Neuronal stem cell (in vitro differentiated cells): Measurements from ENCODE around the gene SPIRE2.
"Not testable (repeated sequence)": the region's sequence is repeated elsewhere in the genome, so short reads cannot be mapped to it uniquely, and the experiment has no call there.

Experiments used
- DNase-seq: peaks from one replicate; pipeline ENCODE4 v3.0.0-alpha.2; 2013; ENCODE audit warnings: low spot score
- H2AFZ ChIP-seq: one replicate; pipeline ENCODE4 v1.6.1; 2013; ENCODE audit warnings: mild to moderate bottlenecking, low read length, inconsistent platforms
- H2AK5ac ChIP-seq: 2 replicates; pipeline ENCODE4 v1.6.1; 2013; ENCODE audit warnings: low read depth, mild to moderate bottlenecking, inconsistent platforms, low read length, moderate library complexity, mixed read lengths
- H2BK120ac ChIP-seq: 2 replicates; pipeline ENCODE4 v1.6.1; 2013; ENCODE audit warnings: low read depth, mild to moderate bottlenecking, inconsistent platforms, low read length, moderate library complexity, mixed read lengths
- H2BK12ac ChIP-seq: one replicate; pipeline ENCODE4 v1.6.1; 2013; ENCODE audit warnings: low read length, inconsistent platforms
- H2BK15ac ChIP-seq: 2 replicates; pipeline ENCODE4 v1.6.1; 2013; ENCODE audit warnings: mild to moderate bottlenecking, low read length, inconsistent platforms, mixed read lengths
- H2BK5ac ChIP-seq: one replicate; pipeline ENCODE4 v1.6.1; 2013; ENCODE audit warnings: inconsistent platforms, mild to moderate bottlenecking, low read length, moderate library complexity
- H3K14ac ChIP-seq: one replicate; pipeline ENCODE4 v1.6.1; 2013; ENCODE audit warnings: low read length, inconsistent platforms
- H3K18ac ChIP-seq: 2 replicates; pipeline ENCODE4 v1.6.1; 2013; ENCODE audit warnings: low read length, inconsistent platforms
- H3K23ac ChIP-seq: 2 replicates; pipeline ENCODE4 v1.6.1; 2013; ENCODE audit warnings: low read depth, mild to moderate bottlenecking, mixed read lengths, low read length, inconsistent platforms; ENCODE audit not compliant: poor library complexity
- H3K27ac ChIP-seq: replicated peaks from 3 replicates; pipeline ENCODE4 v1.5.1; 2013; ENCODE audit warnings: low read length, inconsistent platforms
- H3K27me3 ChIP-seq, 3 experiments: 2 replicates each; pipeline ENCODE4 v1.6.1; 2013; ENCODE audit warnings: low read length in 3 of 3, mild to moderate bottlenecking in 2 of 3, inconsistent platforms in 1 of 3, low read depth in 1 of 3, mixed read lengths in 1 of 3, moderate library complexity in 1 of 3; ENCODE audit not compliant: control insufficient read depth in 3 of 3, insufficient read depth in 3 of 3
- H3K36me3 ChIP-seq, 2 donors: replicated peaks in 1 of 2; 2 replicates each; pipeline ENCODE4 v1.6.1; 2013; ENCODE audit warnings: low read length in 2 of 2; ENCODE audit not compliant: control insufficient read depth in 2 of 2, insufficient read depth in 2 of 2
- H3K4ac ChIP-seq: 2 replicates; pipeline ENCODE4 v1.6.1; 2013; ENCODE audit warnings: inconsistent platforms, mild to moderate bottlenecking, low read length, moderate library complexity
- H3K4me1 ChIP-seq, 2 donors: 1 replicate in 1 of 2; 2 replicates in 1 of 2; pipeline ENCODE4 v1.6.1; 2013; ENCODE audit warnings: low read length in 2 of 2, low read depth in 1 of 2; ENCODE audit not compliant: control insufficient read depth in 2 of 2, insufficient read depth in 1 of 2
- H3K4me2 ChIP-seq: one replicate; pipeline ENCODE4 v1.6.1; 2013; ENCODE audit warnings: mild to moderate bottlenecking, low read length, inconsistent platforms; ENCODE audit not compliant: insufficient read depth, poor library complexity, severe bottlenecking
- H3K4me3 ChIP-seq, 2 donors: 2 replicates each; pipeline ENCODE4 v1.5.1; 2013; ENCODE audit warnings: low read length in 2 of 2, mild to moderate bottlenecking in 2 of 2, inconsistent platforms in 1 of 2, moderate library complexity in 1 of 2
- H3K79me1 ChIP-seq: one replicate; pipeline ENCODE4 v1.6.1; 2013; ENCODE audit warnings: low read depth, mild to moderate bottlenecking, inconsistent platforms, low read length, moderate library complexity
- H3K9ac ChIP-seq: one replicate; pipeline ENCODE4 v1.6.1; 2013; ENCODE audit warnings: mild to moderate bottlenecking, low read depth, low read length, inconsistent platforms; ENCODE audit not compliant: poor library complexity
- H3K9me3 ChIP-seq, 2 donors: replicated peaks in 1 of 2; 2 replicates each; pipeline versions ENCODE3 to v1.6.1; 2013; ENCODE audit warnings: low read length in 2 of 2, mild to moderate bottlenecking in 2 of 2, inconsistent platforms in 1 of 2, low read depth in 1 of 2, mixed read lengths in 1 of 2, moderate library complexity in 1 of 2; ENCODE audit not compliant: control insufficient read depth in 2 of 2, insufficient read depth in 1 of 2
- H4K8ac ChIP-seq: one replicate; pipeline ENCODE4 v1.6.1; 2013; ENCODE audit warnings: low read depth, mild to moderate bottlenecking, inconsistent platforms, low read length, moderate library complexity
- H4K91ac ChIP-seq: one replicate; pipeline ENCODE4 v1.6.1; 2013; ENCODE audit warnings: low read length, low read depth, mild to moderate bottlenecking, inconsistent platforms; ENCODE audit not compliant: poor library complexity
- WGBS, 2 donors: extraction: QIAGEN DNeasy Blood & Tissue Kit; methylation state at CpG; one replicate each; pipeline ENCODE4 v1.1.7; 2013; ENCODE audit warnings: missing lambda C conversion rate in 2 of 2, mixed read lengths in 1 of 2; ENCODE audit not compliant: insufficient read length in 2 of 2, insufficient replicate concordance in 1 of 2; ENCODE audit errors: extremely low coverage in 2 of 2; 5-methylcytosine and 5-hydroxymethylcytosine counted together

SPIRE2 gene

GRCh38 chr16:89829630-89830437, 1.6 kb downstream of the SPIRE2 start:
- DNase-seq: no peak
- Histone ChIP-seq H3K79me1 (peaks cover 2% of the 10 kb centered on the region), H3K4me1 (peaks cover 4 to 13% of the 10 kb centered on the region in 2 donors), H2BK15ac (no peak overlapping the region), H2BK5ac (no peak overlapping the region), H4K8ac (no peak overlapping the region), H2AFZ (no peak overlapping the region), H2BK12ac (no peak overlapping the region), H3K4ac (no peak overlapping the region), H3K9me3 (peaks cover 3 to 5% of the 10 kb centered on the region in 2 donors), H3K27ac (no peak overlapping the region), H3K27me3 (no peaks in the 10 kb centered on the region), H4K91ac (no peak overlapping the region), H3K4me3 (peak overlapping the region; percentile 46 to 75), H3K23ac (peak overlapping the region; percentile 61), H3K4me2 (no peak overlapping the region), H3K36me3 (peaks cover 2 to 16% of the 10 kb centered on the region in 2 donors), H2BK120ac (no peak overlapping the region), H3K18ac (peak overlapping the region; percentile 17), H3K9ac (peak overlapping the region; percentile 21), H3K14ac (no peak overlapping the region), H2AK5ac (no peak overlapping the region)
- no CpG with 5 or more reads among the region's 17 CpGs for WGBS, 2 donors

- H3K27ac ChIP-seq: no peak overlapping the region
- H2BK5ac ChIP-seq: no peak overlapping the region
- no peak overlapping the region for H4K8ac ChIP-seq
- no peak overlapping the region for H4K91ac ChIP-seq
- H2AK5ac ChIP-seq: no peak overlapping the region
- H3K79me1 ChIP-seq: peaks cover 2% of the 10 kb centered on the region
- H3K9ac ChIP-seq: peak overlapping the region; percentile 16
- WGBS, 2 donors: no CpG with 5 or more reads among the region's 25 CpGs
- H3K14ac ChIP-seq: peak overlapping the region; percentile 21
- H3K27me3 ChIP-seq: no peaks in the 10 kb centered on the region
- DNase-seq: no peak
- H2BK12ac ChIP-seq: no peak overlapping the region
- H2AFZ ChIP-seq: no peak overlapping the region
- H2BK15ac ChIP-seq: no peak overlapping the region
- H3K18ac ChIP-seq: no peak overlapping the region
- H3K4ac ChIP-seq: no peak overlapping the region
- no peak overlapping the region for H2BK120ac ChIP-seq
- peak overlapping the region; percentile 73 for H3K23ac ChIP-seq
- H3K36me3 ChIP-seq: peaks cover 4 to 29% of the 10 kb centered on the region in 2 donors
- no peak overlapping the region for H3K4me3 ChIP-seq
- H3K4me1 ChIP-seq: peaks cover 4 to 13% of the 10 kb centered on the region in 2 donors
- H3K4me2 ChIP-seq: no peak overlapping the region
- H3K9me3 ChIP-seq: peaks cover 7 to 8% of the 10 kb centered on the region in 2 donors
These were observed 3.6 kb downstream of the SPIRE2 start for GRCh38 chr16:89831810-89832328.

- not testable (repeated sequence) for H2BK5ac ChIP-seq, DNase-seq, H3K27me3 ChIP-seq, H3K27ac ChIP-seq, H3K9me3 ChIP-seq, H3K79me1 ChIP-seq, H3K4me1 ChIP-seq, H2AFZ ChIP-seq, H3K9ac ChIP-seq, H4K91ac ChIP-seq, H2BK120ac ChIP-seq, H3K4me2 ChIP-seq, H2AK5ac ChIP-seq, H2BK12ac ChIP-seq, H3K14ac ChIP-seq, H3K4ac ChIP-seq, H2BK15ac ChIP-seq, H3K18ac ChIP-seq
- Histone ChIP-seq H3K23ac (peak overlapping the region; percentile 65), H3K36me3 (peaks cover 4 to 37% of the 10 kb centered on the region in 2 donors), H3K4me3 (peak overlapping the region in 1 of 2 donors; percentile 10), H4K8ac (peak overlapping the region; percentile 17)
- WGBS, 2 donors: no CpG with 5 or more reads among the region's 39 CpGs
These were observed 5.5 kb downstream of the SPIRE2 start for GRCh38 chr16:89833664-89834363.

GRCh38 chr16:89834813-89835363, 6.6 kb downstream of the SPIRE2 start:
- not testable (repeated sequence) for H3K14ac ChIP-seq, H2AFZ ChIP-seq, DNase-seq, H3K4me2 ChIP-seq, H2BK12ac ChIP-seq, H3K4me3 ChIP-seq, H2AK5ac ChIP-seq, H3K4ac ChIP-seq, H3K23ac ChIP-seq, H2BK15ac ChIP-seq, H3K79me1 ChIP-seq, H3K18ac ChIP-seq, H4K91ac ChIP-seq, H3K4me1 ChIP-seq, H3K27me3 ChIP-seq, H3K9me3 ChIP-seq, H3K9ac ChIP-seq, H3K27ac ChIP-seq, H2BK5ac ChIP-seq, H2BK120ac ChIP-seq
- no CpG with 5 or more reads among the region's 42 CpGs for WGBS, 2 donors
- H4K8ac ChIP-seq: peak overlapping the region; percentile 17
- H3K36me3 ChIP-seq: peaks cover 4 to 36% of the 10 kb centered on the region in 2 donors
